ENCODE data around the gene TLK1.

DNA sequence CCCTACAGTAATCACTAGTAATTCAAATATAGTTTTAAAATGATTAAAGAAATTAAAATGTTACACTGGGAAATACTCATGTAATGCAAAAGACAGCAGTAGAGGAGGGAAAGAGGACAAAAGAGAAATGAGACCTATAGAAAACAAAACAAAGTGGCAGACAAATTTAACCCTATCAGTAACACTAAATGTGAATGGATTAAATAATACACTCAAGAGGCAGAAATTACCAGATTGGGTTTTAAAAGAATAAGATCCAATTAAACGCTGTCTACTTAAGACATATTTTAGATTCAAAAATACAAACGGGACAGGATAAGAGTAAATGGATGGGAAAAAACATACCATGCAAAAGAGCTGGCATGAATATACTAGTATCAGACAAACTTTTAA, 17.0 kb downstream of the TLK1 start:
- TF ChIP-seq, protein P1, sequence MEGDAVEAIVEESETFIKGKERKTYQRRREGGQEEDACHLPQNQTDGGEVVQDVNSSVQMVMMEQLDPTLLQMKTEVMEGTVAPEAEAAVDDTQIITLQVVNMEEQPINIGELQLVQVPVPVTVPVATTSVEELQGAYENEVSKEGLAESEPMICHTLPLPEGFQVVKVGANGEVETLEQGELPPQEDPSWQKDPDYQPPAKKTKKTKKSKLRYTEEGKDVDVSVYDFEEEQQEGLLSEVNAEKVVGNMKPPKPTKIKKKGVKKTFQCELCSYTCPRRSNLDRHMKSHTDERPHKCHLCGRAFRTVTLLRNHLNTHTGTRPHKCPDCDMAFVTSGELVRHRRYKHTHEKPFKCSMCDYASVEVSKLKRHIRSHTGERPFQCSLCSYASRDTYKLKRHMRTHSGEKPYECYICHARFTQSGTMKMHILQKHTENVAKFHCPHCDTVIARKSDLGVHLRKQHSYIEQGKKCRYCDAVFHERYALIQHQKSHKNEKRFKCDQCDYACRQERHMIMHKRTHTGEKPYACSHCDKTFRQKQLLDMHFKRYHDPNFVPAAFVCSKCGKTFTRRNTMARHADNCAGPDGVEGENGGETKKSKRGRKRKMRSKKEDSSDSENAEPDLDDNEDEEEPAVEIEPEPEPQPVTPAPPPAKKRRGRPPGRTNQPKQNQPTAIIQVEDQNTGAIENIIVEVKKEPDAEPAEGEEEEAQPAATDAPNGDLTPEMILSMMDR (conservative IDR thresholded peaks at IDR 0.05; ENCODE audit: low read depth in 2 of 2): no peak
- TF ChIP-seq POLR2AphosphoS5 (IDR thresholded peaks at IDR 0.05; ENCODE audit: low read depth) (no peak), EZH2 (IDR thresholded peaks at IDR 0.05; ENCODE audit: low read depth, unreplicated experiment) (no peak), CREB1 (CRISPR knock-in tag; IDR thresholded peaks at IDR 0.05; ENCODE audit: low read depth) (no peak), EZH2phosphoT487 (IDR thresholded peaks at IDR 0.05; ENCODE audit: unreplicated experiment) (no peak)
- TF ChIP-seq, protein P2, sequence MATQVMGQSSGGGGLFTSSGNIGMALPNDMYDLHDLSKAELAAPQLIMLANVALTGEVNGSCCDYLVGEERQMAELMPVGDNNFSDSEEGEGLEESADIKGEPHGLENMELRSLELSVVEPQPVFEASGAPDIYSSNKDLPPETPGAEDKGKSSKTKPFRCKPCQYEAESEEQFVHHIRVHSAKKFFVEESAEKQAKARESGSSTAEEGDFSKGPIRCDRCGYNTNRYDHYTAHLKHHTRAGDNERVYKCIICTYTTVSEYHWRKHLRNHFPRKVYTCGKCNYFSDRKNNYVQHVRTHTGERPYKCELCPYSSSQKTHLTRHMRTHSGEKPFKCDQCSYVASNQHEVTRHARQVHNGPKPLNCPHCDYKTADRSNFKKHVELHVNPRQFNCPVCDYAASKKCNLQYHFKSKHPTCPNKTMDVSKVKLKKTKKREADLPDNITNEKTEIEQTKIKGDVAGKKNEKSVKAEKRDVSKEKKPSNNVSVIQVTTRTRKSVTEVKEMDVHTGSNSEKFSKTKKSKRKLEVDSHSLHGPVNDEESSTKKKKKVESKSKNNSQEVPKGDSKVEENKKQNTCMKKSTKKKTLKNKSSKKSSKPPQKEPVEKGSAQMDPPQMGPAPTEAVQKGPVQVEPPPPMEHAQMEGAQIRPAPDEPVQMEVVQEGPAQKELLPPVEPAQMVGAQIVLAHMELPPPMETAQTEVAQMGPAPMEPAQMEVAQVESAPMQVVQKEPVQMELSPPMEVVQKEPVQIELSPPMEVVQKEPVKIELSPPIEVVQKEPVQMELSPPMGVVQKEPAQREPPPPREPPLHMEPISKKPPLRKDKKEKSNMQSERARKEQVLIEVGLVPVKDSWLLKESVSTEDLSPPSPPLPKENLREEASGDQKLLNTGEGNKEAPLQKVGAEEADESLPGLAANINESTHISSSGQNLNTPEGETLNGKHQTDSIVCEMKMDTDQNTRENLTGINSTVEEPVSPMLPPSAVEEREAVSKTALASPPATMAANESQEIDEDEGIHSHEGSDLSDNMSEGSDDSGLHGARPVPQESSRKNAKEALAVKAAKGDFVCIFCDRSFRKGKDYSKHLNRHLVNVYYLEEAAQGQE (IDR thresholded peaks at IDR 0.05; ENCODE audit: unreplicated experiment): no peak
